SH-SY5Y (cell line): Measurements from ENCODE around the gene HYDIN.

Source experiments
- GATA2 ChIP-seq: IDR thresholded peaks from 2 replicates; pipeline ENCODE4 v1.6.1; 2011; ENCODE audit warnings: mild to moderate bottlenecking, low read depth, low read length
- GATA3 ChIP-seq: IDR thresholded peaks from 2 replicates; pipeline ENCODE4 v1.6.1; 2011; ENCODE audit warnings: low read depth, mild to moderate bottlenecking, low read length, moderate library complexity

HYDIN gene

DNA sequence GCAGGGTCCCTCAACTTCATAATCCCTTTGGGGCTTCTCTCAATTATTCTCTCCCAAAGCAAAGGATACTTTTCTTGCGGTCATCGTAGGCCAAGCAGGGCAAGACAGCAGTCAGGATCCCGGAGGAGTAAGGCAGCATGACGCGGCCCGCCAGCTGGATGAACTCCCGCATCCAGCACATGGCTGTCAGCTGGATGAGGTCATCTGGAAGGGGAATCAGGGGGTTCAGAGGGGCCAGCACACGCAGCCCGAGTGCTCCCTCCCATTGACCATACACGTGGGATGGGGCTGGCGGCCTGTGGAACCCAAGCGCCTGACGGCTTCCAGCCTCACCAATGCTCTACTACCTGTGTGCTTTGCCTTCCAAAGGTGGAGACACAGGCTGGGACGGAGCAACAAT lies 448.7 kb downstream of the HYDIN start:
- no peak for TF ChIP-seq GATA3
- no peak for TF ChIP-seq GATA2

DNA sequence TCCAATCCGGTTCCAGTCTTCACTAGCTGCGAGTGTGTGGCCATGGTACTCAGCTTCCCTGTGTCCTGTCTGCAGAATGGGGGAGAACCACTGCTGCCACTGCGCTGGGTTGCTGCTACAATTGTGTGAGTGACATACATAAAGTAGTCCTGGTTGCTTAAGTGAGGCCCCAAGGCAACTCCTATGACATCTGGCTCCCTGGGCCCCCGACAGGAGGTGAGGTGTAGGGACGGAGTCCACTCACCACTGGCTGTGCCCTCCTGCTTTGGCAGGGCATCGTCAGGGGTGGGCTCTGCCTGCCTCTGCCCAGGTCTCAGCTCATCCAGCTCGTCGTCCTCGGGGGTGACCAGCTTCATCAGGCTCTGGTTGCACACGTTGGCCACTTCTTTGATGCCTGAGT lies 450.0 kb downstream of the HYDIN start:
- TF ChIP-seq GATA2 (no peak), GATA3 (no peak)

DNA sequence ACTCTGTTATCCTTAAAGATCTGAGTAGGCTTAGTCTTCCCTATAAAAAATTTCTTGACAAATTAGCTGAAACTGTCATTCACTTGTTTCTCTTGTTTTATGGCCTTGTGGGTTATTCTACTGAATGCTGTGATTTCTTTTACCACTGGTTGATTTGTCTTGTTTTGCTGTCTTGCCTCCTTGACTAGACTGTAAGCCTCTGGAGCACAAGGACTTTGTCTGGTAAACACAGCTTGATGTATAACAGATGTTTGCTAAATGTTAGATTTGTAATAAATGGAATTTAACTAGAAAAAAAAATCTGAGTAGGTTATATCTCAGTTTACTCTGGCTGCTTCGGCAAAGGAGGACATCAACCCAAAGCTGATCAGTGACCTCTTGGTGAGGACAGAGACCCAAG lies 451.2 kb downstream of the HYDIN start:
- TF ChIP-seq GATA2 = no peak
- no peak for TF ChIP-seq GATA3

DNA sequence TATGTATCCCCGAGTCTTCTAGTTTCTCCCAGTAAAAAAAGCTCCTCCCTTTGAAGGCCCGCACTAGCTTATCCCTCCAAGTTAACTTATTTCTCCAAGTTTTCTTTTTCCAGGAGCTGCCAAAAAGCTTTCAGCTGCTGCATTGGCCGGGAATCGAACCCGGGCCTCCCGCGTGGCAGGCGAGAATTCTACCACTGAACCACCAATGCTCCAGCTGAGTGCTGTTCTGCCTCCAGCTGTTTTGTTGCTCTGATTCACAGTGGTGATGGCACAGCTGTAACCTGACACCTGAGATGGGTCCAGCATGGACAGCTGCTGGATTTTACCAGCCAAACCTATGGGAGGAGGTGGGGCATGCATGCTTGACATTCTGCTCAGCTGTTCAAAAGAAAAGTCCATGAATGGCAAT lies 451.6 kb downstream of the HYDIN start:
- TF ChIP-seq GATA3 (no peak), GATA2 (no peak)

DNA sequence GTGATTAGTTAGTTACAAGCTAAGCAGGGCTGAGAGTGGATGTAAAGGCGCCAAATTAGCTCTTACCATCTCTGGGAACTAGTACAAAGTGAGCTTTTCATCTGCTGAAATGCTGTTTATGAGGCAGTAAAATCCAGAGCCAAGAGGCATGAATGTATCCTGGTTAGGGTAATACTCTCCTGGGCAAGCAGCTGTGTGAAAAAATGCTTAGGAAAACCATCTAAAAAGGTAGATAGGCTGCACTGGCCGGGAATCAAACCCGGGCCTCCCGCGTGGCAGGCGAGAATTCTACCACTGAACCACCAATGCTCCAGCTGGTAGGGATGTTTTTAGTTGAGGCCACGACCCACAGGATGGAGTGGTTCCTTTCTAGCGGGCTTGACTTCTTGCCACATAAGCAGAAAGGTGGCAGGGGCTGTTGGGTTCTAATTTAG lies 452.5 kb downstream of the HYDIN start:
- TF ChIP-seq GATA3 = no peak
- no peak for TF ChIP-seq GATA2

DNA sequence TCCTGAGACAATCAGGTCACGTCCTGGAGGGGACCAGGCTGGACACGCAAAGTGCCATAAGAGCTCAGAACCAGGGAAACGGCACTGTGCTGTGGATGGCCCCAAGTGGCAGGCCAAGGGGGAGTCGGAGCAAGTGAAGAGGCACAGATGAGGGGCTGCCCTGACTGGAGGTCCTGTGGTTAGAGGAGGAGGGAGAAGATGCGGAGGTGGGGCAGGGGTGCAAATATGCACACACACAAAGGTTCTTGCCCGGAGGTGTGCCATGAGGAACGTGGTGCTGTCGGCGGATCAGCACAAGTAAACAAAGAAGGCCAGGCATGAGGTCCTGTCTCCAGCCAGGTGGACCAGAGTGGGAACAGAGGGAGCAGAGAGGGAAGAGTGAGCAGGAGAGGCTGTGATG lies 453.0 kb downstream of the HYDIN start:
- TF ChIP-seq GATA2 = no peak
- no peak for TF ChIP-seq GATA3

DNA sequence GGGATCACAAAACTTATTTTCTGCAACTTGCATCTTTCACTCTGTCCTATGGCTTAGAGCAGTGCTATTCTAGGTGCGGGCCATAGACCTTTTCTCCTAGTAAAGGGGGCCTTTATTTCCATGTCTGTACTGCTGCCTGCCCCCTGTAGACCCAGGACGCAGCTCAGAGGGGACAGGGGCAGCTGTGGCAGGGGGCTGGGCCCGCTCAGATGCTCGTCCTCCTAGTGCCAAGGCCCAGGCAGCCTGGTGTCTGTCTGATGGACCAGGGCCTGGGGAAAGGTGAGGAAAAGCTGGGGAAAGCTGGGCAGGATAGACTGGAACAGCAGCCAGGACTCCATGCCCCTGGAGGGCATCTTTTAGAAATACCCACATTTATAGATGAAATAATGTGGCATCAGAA lies 455.1 kb downstream of the HYDIN start:
- TF ChIP-seq GATA3 (no peak), GATA2 (no peak)

DNA sequence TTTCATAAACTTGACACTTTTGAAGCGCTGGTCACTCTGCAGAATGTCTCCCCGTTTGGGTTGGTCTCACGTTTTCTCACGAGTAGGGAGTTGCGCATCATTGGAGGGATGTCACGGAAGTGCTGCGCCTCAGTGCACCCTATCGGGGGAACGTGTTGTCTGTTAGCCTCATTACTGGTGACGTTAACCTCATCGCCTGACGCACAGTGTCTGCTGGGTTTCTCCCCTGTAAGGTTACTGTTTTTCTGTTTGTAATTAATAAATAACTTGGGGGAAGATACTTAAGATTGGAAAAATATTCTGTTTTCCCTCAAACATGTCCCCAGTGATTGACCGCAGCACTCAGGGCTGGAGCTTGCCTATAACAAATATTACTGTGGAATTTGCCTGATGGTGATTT lies 456.3 kb downstream of the HYDIN start:
- TF ChIP-seq GATA2 = no peak
- TF ChIP-seq GATA3 = no peak

DNA sequence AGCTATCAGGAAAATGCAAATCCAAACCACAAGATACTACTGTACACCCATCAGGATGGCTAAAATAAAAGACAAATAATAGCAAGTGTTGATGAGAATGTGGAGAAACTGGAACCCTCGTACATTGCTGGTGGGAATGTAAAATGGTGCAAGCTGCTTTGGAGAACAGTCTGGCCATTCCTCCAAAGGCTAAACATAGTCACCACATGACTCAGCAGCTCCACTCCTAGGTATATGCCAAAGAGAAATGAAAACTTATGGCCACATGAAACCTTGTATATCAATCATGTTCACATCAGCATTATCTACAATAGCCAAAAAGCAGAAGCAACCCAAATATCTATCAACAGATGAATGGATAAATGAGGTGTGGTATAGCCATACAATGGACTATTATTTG lies 458.0 kb downstream of the HYDIN start:
- TF ChIP-seq GATA3 = no peak
- TF ChIP-seq GATA2 = no peak

DNA sequence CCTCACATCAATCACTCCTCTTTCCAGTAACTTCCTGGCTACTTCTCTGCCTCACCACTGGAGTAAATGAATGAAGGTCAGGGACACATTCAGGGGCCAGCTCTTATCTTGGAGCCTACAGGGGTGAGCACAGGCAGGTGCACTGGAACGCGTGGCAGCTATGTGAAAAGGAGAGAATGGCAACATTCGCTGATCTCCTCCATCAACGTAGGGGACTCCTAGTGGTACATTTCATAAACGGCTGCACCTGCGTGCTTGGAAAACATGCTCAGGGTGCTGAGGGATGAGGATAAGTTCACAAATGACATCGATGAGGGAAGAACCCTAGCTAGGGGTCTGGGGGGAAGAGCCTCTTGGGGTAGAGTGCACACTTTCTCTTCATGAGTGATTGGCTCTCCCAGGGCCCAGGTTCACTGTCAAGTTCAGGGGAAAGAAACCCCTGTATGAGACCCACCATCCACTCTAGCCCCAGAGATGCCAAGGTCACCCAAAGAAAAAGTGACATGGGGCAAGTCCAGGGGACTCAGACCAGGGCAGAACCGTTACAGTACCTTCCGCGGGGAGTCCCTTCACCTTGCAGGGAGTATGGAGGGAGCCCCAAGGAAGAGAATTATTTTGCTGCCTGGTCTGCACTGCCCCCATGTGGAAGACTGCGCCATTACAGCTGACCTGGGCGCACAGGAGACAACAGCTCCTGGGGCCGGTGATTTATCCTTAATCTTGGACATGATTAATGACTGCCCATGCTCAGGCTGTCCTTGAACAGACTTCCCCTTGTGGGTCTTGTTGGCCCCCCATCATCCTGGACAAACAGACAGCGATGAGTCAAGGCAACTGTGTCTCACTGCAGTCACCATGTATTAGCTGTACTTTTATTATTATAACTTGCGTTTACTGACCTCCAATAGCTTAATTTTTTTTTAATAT lies 459.6 kb downstream of the HYDIN start:
- no peak for TF ChIP-seq GATA2
- TF ChIP-seq GATA3 = no peak

DNA sequence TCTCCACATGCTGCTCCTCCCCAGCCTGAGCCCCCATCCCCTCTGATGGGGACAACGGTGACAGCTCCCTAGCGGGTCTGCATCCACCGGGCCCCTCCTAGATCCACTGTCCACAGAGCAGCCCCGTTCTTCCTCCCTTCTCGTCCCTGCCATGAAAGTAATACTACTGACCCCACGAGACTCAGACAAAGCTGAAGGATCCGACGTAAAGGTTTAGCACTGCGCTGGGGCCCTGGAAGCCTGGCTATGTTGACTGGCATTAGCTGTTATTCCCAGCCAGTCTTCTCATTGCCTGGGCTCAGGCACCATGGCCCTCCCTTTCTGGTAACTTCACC lies 460.3 kb downstream of the HYDIN start:
- TF ChIP-seq GATA2 (no peak), GATA3 (no peak)

DNA sequence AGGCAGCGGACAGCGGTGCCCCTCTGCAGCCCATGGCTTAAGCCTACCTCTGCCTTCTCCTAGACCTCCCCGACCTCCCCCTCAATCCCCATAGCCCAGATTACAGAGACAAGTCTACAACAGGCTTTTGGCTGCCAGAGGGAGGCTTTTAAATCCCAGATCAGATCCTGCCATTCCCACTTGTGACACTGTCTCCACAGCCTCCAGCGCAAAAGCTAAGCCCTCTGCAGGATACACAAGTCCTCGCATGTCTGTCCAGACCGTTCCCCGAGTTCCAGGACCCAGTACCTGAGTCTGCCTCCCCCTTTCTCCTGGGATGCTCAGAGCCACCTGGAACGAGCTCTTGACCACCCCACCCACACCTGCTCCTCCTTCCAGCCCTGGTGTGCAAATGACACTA lies 460.8 kb downstream of the HYDIN start:
- TF ChIP-seq GATA2 = no peak
- no peak for TF ChIP-seq GATA3

DNA sequence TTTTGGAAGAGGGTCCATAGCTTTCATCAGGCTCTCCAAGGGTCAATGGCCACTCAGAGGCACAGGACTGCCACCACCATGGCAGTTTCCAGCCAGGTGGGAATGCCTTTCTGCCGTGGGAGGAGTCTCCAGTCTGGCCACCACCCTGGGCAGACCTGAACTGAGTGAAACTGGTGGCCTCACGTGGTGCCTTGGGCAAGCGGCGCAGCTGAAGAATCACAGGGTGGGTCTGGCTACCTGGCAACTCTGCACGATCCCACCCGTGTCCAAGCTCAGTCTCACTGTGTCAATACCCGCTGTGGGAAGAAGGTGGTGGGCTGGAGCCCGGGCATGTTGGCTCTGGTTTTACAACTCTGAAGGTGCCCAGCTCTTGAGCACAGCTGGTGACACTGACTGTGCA lies 461.4 kb downstream of the HYDIN start:
- TF ChIP-seq GATA3 (no peak), GATA2 (no peak)

DNA sequence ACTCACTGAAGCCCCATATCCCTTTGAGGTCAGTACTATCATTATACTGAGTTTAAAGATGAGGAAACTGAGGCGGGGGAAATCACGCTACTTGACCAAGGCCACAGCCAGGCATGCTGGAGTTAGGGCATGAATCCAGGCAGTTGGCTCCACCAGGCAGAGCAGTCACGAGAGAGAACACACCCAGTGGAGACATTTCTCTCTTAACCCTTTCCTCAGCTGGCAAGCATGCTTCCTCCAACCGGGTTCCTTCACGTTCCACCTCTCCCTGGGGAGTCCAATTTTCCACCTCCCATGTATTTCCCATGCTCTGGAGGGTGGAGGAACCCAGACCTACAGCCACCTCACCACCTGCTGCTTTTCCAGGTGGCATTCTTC lies 462.3 kb downstream of the HYDIN start:
- no peak for TF ChIP-seq GATA3
- no peak for TF ChIP-seq GATA2

DNA sequence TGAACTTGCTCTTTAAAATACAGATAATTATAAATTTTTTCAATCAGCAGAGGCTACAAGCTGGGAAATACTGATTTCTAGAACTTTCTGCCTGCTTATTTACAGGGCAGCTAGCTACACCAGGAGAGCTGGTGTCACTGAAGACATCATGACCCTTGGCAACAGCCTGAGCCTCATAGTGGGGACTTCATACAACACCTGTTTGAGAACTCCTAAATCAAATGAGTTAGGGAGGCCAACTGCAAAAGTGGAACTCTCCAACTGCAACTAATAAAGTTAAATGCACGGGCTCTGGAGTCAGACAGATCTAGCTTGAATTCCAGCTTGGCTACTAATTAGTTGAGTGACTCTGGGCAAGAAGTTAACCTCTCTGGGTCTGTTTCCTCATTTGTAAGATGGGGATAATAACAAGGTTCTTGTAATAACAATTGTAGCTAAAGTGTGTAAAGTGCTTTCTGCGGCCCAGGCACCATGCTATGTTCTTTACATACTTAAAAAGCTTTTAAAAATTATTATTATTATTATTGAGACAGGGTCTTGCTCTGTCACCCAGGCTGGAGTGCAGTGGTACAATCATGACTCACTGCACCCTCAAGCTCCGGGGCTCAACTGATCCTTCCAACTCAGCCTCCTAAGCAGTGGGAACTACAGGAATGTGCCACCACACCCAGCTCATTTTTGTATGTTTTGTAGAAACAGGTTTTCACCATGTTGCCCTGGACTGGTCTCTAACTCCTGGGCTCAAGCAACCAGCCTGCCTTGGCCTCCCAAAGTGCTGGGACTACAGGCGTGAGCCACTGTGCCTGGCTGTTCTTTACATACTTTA lies 462.9 kb downstream of the HYDIN start:
- TF ChIP-seq GATA2 (no peak), GATA3 (no peak)

DNA sequence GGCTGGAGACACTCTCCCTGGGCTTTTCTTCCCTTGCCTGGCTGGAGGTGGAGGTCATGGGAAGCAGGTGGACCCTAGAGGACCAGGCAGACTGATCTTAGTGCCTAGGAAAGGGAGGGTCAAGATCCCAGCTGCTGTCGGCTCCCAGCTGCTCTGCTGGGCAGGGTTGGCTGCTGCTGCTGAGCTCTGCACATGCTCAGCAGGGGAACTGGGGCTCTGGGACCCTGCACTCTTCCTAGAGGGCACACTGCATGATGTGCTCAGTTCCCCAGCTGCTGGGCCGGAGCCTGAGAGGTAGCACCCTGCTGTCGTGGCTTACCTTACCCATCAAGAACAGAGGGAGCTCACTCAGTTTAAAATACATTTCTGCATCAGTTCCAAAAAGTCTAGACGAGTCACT lies 463.9 kb downstream of the HYDIN start:
- TF ChIP-seq GATA2 (no peak), GATA3 (no peak)
